MM.1S (cell line): Measurements from ENCODE around the gene GFRA1.

Experiments
- CTCF ChIP-seq: fragments of 300-600 bp; sonication (generic); IDR thresholded peaks from 2 replicates; pipeline ENCODE4 v1.5.1; 2016; ENCODE audit warnings: antibody characterized with exemption, low read length, mixed read lengths
- EZH2 ChIP-seq: fragments of 300-600 bp; sonication (generic); optimal IDR thresholded peaks from 2 replicates; pipeline ENCODE3; 2017; ENCODE audit warnings: low read depth, mild to moderate bottlenecking, antibody characterized with exemption, low read length, mixed read lengths
- EZH2phosphoT487 ChIP-seq: fragments of 300-600 bp; sonication (generic); IDR thresholded peaks from 2 replicates; pipeline ENCODE4 v1.6.1; 2018; ENCODE audit warnings: antibody characterized with exemption, low read length

GRCh38 chr10:116049158-116049973 lies 223.6 kb downstream of the GFRA1 start:
- TF ChIP-seq CTCF, result no peak
- TF ChIP-seq EZH2phosphoT487, result no peak
- no peak for TF ChIP-seq EZH2
